Fibroblast of the aortic adventitia (primary cell): Measurements from ENCODE around the gene SH3PXD2A. TPM values are rescaled to one million over a fixed set of nuclear protein-coding genes. Genes with fewer than 3 reads are reported as not detected.

ENCODE experiments used
- DNase-seq: peaks from one replicate; pipeline ENCODE4 v3.0.0-alpha.2; 2010; ENCODE audit warnings: low read depth
- H3K4me3 ChIP-seq: 2 replicates; pipeline ENCODE4 v1.5.1; 2011; ENCODE audit warnings: low read depth, mild to moderate bottlenecking, control low read depth, low read length, moderate library complexity
- CTCF ChIP-seq: IDR thresholded peaks from 2 replicates; pipeline ENCODE4 v1.5.1; 2011; ENCODE audit warnings: mild to moderate bottlenecking, low read length, control low read depth, inconsistent platforms; ENCODE audit not compliant: insufficient read depth
- total RNA-seq: library from RNA; depleted of rRNA; stranded (reverse); fragments of >200 nt; gene quantifications from 2 replicates; pipeline ENCODE4 v1.2.3, GENCODE V29; 2012; ENCODE audit warnings: low replicate concordance

SH3PXD2A gene
- total RNA-seq, 1 donor = 20.4 TPM

- no peak for DNase-seq
- TF ChIP-seq CTCF = no peak
- H3K4me3 ChIP-seq = no peak overlapping the region
Measured at GRCh38 chr10:103829278-103829677, 26.1 kb downstream of the SH3PXD2A start.

GRCh38 chr10:103828587-103829197 is 26.7 kb downstream of the SH3PXD2A start:
- TF ChIP-seq CTCF = no peak
- no peak overlapping the region for H3K4me3 ChIP-seq
- DNase-seq = no peak

GRCh38 chr10:103828107-103828506 is 27.3 kb downstream of the SH3PXD2A start:
- DNase-seq = no peak
- TF ChIP-seq CTCF = no peak
- no peak overlapping the region for H3K4me3 ChIP-seq

GRCh38 chr10:103826885-103827284 is 28.5 kb downstream of the SH3PXD2A start:
- DNase-seq = no peak
- no peak for TF ChIP-seq CTCF
- no peak overlapping the region for H3K4me3 ChIP-seq

GRCh38 chr10:103824281-103824680 is 31.1 kb downstream of the SH3PXD2A start:
- no peak for TF ChIP-seq CTCF
- no peak overlapping the region for H3K4me3 ChIP-seq
- peak; percentile 32 for DNase-seq

- DNase-seq = no peak
- no peak overlapping the region for H3K4me3 ChIP-seq
- TF ChIP-seq CTCF = no peak
Measured at GRCh38 chr10:103823706-103824272, 31.6 kb downstream of the SH3PXD2A start.

- no peak overlapping the region for H3K4me3 ChIP-seq
- peak; percentile 42 for DNase-seq
- no peak for TF ChIP-seq CTCF
Measured at GRCh38 chr10:103822800-103823199, 32.6 kb downstream of the SH3PXD2A start.
